GM12878 (cell line): Measurements from ENCODE around the gene GRK2. TPM values are rescaled to one million over a fixed set of nuclear protein-coding genes. Genes with fewer than 3 reads are reported as not detected.

ENCODE experiments used
- ATAC-seq: fragments of 200-7000 bp; cut with Tn5 transposase; 3 replicates; pipeline ENCODE4 v1.9.1; 2020; ENCODE audit warnings: mild to moderate bottlenecking, moderate library complexity
- BruUV-seq: library from RNA; stranded (reverse); fragments of 400-500 nt; replicated peaks from 2 replicates; lab custom pipeline; 2021; lab: Mats Ljungman, UMichigan
- CTCF ChIA-PET: fragments of 300-600 bp; sonication (Branson Sonifier 250); formaldehyde crosslinking; extraction: SDS; loops from one replicate; lab custom pipeline; 2021; ENCODE audit warnings: inconsistent platforms; lab: Yijun Ruan, JAX
- POLR2A ChIA-PET: fragments of 350-600 bp; formaldehyde crosslinking; extraction: SDS; loops from one replicate; lab custom pipeline; 2021; ENCODE audit warnings: inconsistent platforms; lab: Charles Lee
- RAD21 ChIA-PET: fragments of 300-600 bp; sonication (Branson Sonifier 250); formaldehyde crosslinking; loops from one replicate; lab custom pipeline; 2023; ENCODE audit warnings: antibody characterized with exemption; ENCODE audit not compliant: unreplicated experiment; lab: Charles Lee
- SMC1A ChIA-PET: fragments of 300-600 bp; sonication (Branson Sonifier 250); formaldehyde crosslinking; loops from one replicate; lab custom pipeline; 2023; ENCODE audit not compliant: unreplicated experiment, uncharacterized antibody; lab: Charles Lee
- DNase-seq: peaks from one replicate; pipeline ENCODE4 v3.0.0-alpha.2; 2011; ENCODE audit warnings: low read depth, low spot score
- FAIRE-seq: peaks from 3 replicates; lab custom pipeline; 2011; peaks lifted over from hg19 to GRCh38; lab: Jason Lieb, UNC
- H2AFZ ChIP-seq: 2 replicates; pipeline ENCODE4 v1.6.0; 2011; ENCODE audit warnings: low read depth, low read length, control low read depth; ENCODE audit not compliant: control insufficient read depth
- H3K27ac ChIP-seq: 2 replicates; pipeline ENCODE4 v1.5.1; 2011; ENCODE audit warnings: control low read depth; ENCODE audit not compliant: control insufficient read depth, insufficient read depth
- H3K27me3 ChIP-seq, 2 experiments: replicated peaks in 1 of 2; 2 replicates each; pipeline versions ENCODE4 v1.6.0 to v1.6.1; 2011; ENCODE audit warnings: low read length in 1 of 2; ENCODE audit not compliant: control insufficient read depth in 2 of 2, insufficient read depth in 2 of 2
- H3K36me3 ChIP-seq, 2 experiments: 2 replicates each; pipeline ENCODE4 v1.5.1; 2011; ENCODE audit warnings: low read length in 1 of 2; ENCODE audit not compliant: control insufficient read depth in 2 of 2, insufficient read depth in 2 of 2
- H3K4me1 ChIP-seq: 2 replicates; pipeline ENCODE4 v1.6.1; 2011; ENCODE audit warnings: mild to moderate bottlenecking, low read length, moderate library complexity, mixed read lengths; ENCODE audit not compliant: control insufficient read depth, insufficient read depth
- H3K4me2 ChIP-seq: 2 replicates; pipeline ENCODE4 v1.6.0; 2011; ENCODE audit warnings: control low read depth; ENCODE audit not compliant: control insufficient read depth, insufficient read depth
- H3K4me3 ChIP-seq: fragments of 200-600 bp; sonication (generic); 2 replicates; pipeline ENCODE4 v1.5.1; 2016
- H3K79me2 ChIP-seq: 2 replicates; pipeline ENCODE4 v1.6.0; 2011; ENCODE audit warnings: low read length; ENCODE audit not compliant: control insufficient read depth, insufficient read depth
- H3K9ac ChIP-seq: 2 replicates; pipeline ENCODE4 v1.8.0; 2011; ENCODE audit warnings: low read length, control low read depth, mixed read lengths; ENCODE audit not compliant: control insufficient read depth, insufficient read depth
- H3K9me3 ChIP-seq: replicated peaks from 3 replicates; pipeline ENCODE4 v1.5.1; 2011; ENCODE audit warnings: mild to moderate bottlenecking, low read length; ENCODE audit not compliant: control insufficient read depth, insufficient read depth
- H4K20me1 ChIP-seq: 2 replicates; pipeline ENCODE4 v1.6.0; 2011; ENCODE audit not compliant: control insufficient read depth, insufficient read depth
- BACH1 ChIP-seq: fragments of 450-650 bp; IDR thresholded peaks from 2 replicates; pipeline ENCODE4 v1.6.1; 2017; ENCODE audit warnings: mild to moderate bottlenecking, borderline replicate concordance
- CREM ChIP-seq: IDR thresholded peaks from 2 replicates; pipeline ENCODE4 v1.6.1; 2014; ENCODE audit warnings: antibody characterized with exemption, low read depth
- EGR1 ChIP-seq, 2 experiments: IDR thresholded peaks; 1 replicate in 1 of 2; 2 replicates in 1 of 2; pipeline ENCODE4 v1.6.1; 2011 to 2012; ENCODE audit warnings: low read depth in 2 of 2, low read length in 2 of 2, borderline replicate concordance in 1 of 2, mild to moderate bottlenecking in 1 of 2, moderate library complexity in 1 of 2
- POLR2A ChIP-seq: IDR thresholded peaks from 2 replicates; pipeline ENCODE4 v1.6.1; 2011; ENCODE audit warnings: low read depth, mild to moderate bottlenecking, low read length
- SP1 ChIP-seq: IDR thresholded peaks from one replicate; pipeline ENCODE4 v1.6.1; 2011; ENCODE audit warnings: low read depth, low read length
- WGBS: methylation state at CpG from one replicate; pipeline ENCODE4 v1.1.6; 2016; ENCODE audit warnings: low lambda C conversion rate; ENCODE audit not compliant: insufficient replicate concordance, insufficient coverage; ENCODE audit errors: missing lambda C conversion rate; 5-methylcytosine and 5-hydroxymethylcytosine counted together
- in situ Hi-C: fragments of 300-500 bp; cut with MboI; formaldehyde crosslinking; loops from 9 replicates; pipeline ENCODE4 v1.14.3; 2018; ENCODE audit warnings: mixed read lengths
- intact Hi-C: fragments of 100-400 bp; cut with micrococcal nuclease; formaldehyde crosslinking; loops from one replicate; pipeline ENCODE4 v1.14.2; 2022; ENCODE audit not compliant: unreplicated experiment
- polyA plus RNA-seq, 11 experiments: library from polyadenylated mRNA; depleted of rRNA in 4 of 11; unstranded in 6 of 11; stranded (reverse) in 5 of 11; fragments of >200 nt; fragmentation: Nextera tagmentation in 4 of 11; fragmentation: Illumina TruSeq in 1 of 11; extraction: Ambion mirVana in 4 of 11; extraction: Trizol in 1 of 11; gene quantifications; 1 replicate in 1 of 11; 2 replicates in 10 of 11; pipeline versions ENCODE4 v1.2.1 to v1.2.3, GENCODE V29; 2011 to 2016; ENCODE audit warnings: inconsistent platforms in 2 of 11, missing spikeins in 2 of 11, low read depth in 1 of 11
- total RNA-seq, 4 experiments: library from RNA; depleted of rRNA in 3 of 4; stranded (reverse); fragments of >200 nt in 3 of 4; fragmentation: Illumina TruSeq in 1 of 4; extraction: Trizol in 1 of 4; gene quantifications; 2 replicates each; pipeline versions ENCODE4 v1.2.1 to v1.2.3, GENCODE V29; 2013 to 2021
- TF ChIP-seq, protein P1 (sequence below): IDR thresholded peaks from 2 replicates; pipeline ENCODE4 v1.6.1; 2011; ENCODE audit warnings: borderline replicate concordance, low read depth, mild to moderate bottlenecking, moderate library complexity, mixed read lengths, low read length; ENCODE audit not compliant: insufficient read depth; ENCODE audit errors: extremely low read length

GRK2 gene
- total and polyA plus RNA-seq, 10 of the 15 experiments (the other 5 are each of a cell fraction or from before 2014, with no cell fraction given) = 1.0 to 160 (median 66.1) TPM

DNA sequence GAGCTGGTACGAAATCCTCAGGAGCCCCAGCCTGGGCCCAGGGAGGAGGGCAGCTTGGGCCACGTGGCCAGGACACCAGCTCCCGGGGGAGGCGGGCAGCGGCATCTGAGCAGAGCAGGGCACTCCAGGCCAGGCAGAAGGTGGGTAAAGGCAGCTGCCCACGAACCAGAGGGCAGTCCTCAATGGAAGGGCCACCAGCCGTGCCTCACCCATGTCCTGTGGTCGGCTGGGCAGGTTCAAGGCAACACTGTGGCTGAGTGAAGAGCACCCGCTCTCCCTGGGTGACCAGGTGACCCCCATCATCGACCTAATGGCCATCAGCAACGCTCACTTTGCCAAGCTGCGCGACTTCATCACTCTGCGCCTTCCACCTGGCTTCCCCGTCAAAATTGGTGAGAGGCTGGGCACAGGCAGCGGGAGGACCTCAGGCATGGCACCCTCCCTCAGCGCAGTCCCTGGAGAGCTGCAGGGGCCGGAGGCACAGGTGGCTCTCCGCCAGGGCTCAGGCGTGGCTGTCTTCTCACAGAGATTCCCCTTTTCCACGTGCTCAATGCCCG lies 34.6 kb downstream of the GRK2 start:
- peaks cover 5% of the 10 kb centered on the region; the same call in 2 of the 3 replicates for H3K9me3 ChIP-seq
- BruUV-seq = no TSS peak
- DNase-seq (no peak), ATAC-seq (no peak), FAIRE-seq (no peak)
- no peak overlapping the region for H2AFZ ChIP-seq
- no peak overlapping the region for H3K4me2 ChIP-seq
- H3K79me2 ChIP-seq = no peaks in the 10 kb centered on the region; the same call in 1 of the 2 replicates
- no peak overlapping the region for H3K4me3 ChIP-seq
- CTCF ChIA-PET = no interaction called here
- no peaks in the 10 kb centered on the region for H3K27me3 ChIP-seq
- POLR2A ChIA-PET = interaction anchor here (1.0 kb wide), 1 partner anchor 15 kb away, joined by 3 read pairs; no protein-coding TSS in a partner anchor
- no peak for TF ChIP-seq EGR1 (IDR thresholded peaks at IDR 0.05; ENCODE audit: borderline replicate concordance in 1 of 2, low read depth in 2 of 2, low read length in 2 of 2)
- TF ChIP-seq POLR2A = peak; percentile 37; the same call in 1 of the 2 replicates
- no peak for TF ChIP-seq BACH1
- TF ChIP-seq, protein P1, sequence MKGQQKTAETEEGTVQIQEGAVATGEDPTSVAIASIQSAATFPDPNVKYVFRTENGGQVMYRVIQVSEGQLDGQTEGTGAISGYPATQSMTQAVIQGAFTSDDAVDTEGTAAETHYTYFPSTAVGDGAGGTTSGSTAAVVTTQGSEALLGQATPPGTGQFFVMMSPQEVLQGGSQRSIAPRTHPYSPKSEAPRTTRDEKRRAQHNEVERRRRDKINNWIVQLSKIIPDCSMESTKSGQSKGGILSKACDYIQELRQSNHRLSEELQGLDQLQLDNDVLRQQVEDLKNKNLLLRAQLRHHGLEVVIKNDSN = no peak
- no peak for TF ChIP-seq SP1
- TF ChIP-seq CREM = no peak
- no peaks in the 10 kb centered on the region for H4K20me1 ChIP-seq
- in situ Hi-C loops (no loop called here), intact Hi-C loops (no loop called here)
- no peaks in the 10 kb centered on the region for H3K4me1 ChIP-seq
- RAD21 ChIA-PET = no interaction called here
- H3K27ac ChIP-seq = no peak overlapping the region
- 84% methylated on average over 21 of the region's 22 CpGs for WGBS
- no peak overlapping the region for H3K9ac ChIP-seq
- SMC1A ChIA-PET = no interaction called here
- H3K36me3 ChIP-seq = peaks cover 7 to 22% of the 10 kb centered on the region in 2 experiments
